GM21717 (cell line): ENCODE data around the gene RET.

Source experiments
- ATAC-seq: cut with Tn5 transposase; IDR thresholded peaks from one replicate; pipeline ENCODE4 v1.9.1; 2021; ENCODE audit warnings: mild to moderate bottlenecking, moderate library complexity; ENCODE audit not compliant: unreplicated experiment

Gene RET

GRCh38 chr10:43160921-43161255, 84.0 kb downstream of the RET start:
- ATAC-seq = peak; percentile 65

- no peak for ATAC-seq
Measured at GRCh38 chr10:43162604-43163003, 85.7 kb downstream of the RET start.

GRCh38 chr10:43166207-43166879, 89.5 kb downstream of the RET start:
- ATAC-seq = no peak

GRCh38 chr10:43166880-43167497, 90.1 kb downstream of the RET start:
- no peak for ATAC-seq

- ATAC-seq = no peak
Measured at GRCh38 chr10:43167498-43167889, 90.6 kb downstream of the RET start.

- ATAC-seq = no peak
Measured at GRCh38 chr10:43170491-43170890, 93.6 kb downstream of the RET start.

- no peak for ATAC-seq
Measured at GRCh38 chr10:43172645-43173044, 95.8 kb downstream of the RET start.

GRCh38 chr10:43173120-43173519, 96.3 kb downstream of the RET start:
- no peak for ATAC-seq

GRCh38 chr10:43174969-43175368, 98.1 kb downstream of the RET start:
- ATAC-seq = no peak

- no peak for ATAC-seq
Measured at GRCh38 chr10:43176271-43176670, 99.4 kb downstream of the RET start.

- ATAC-seq = no peak
Measured at GRCh38 chr10:43177595-43177994, 100.7 kb downstream of the RET start.
